Frontal cortex (tissue), 4 donors: ENCODE measurements around the gene IFIT3. TPM values are rescaled to one million over a fixed set of nuclear protein-coding genes. Genes with fewer than 3 reads are reported as not detected.
A peak's percentile ranks its signal among the peaks of the same experiment; 100 is the strongest.
"Not testable (repeated sequence)": the region's sequence is repeated elsewhere in the genome, so short reads cannot be mapped to it uniquely, and the experiment has no call there.

Experiments used
- DNase-seq, 2 donors: peaks; one replicate each; pipeline ENCODE4 v3.0.0; 2012; ENCODE audit warnings: low spot score in 2 of 2
- FAIRE-seq: peaks from 2 replicates; lab custom pipeline; 2012; peaks lifted over from hg19 to GRCh38; lab: Jason Lieb, UNC
- total RNA-seq: library from RNA; depleted of rRNA; stranded (reverse); fragments of >200 nt; gene quantifications from one replicate; pipeline ENCODE4 v1.2.3, GENCODE V29; 2014
- donor health status: control.
- donor health status: control.
- donor health status: control.

IFIT3 gene
- total RNA-seq, 1 donor from 2014 or later, result 6.5 TPM

GRCh38 chr10:89302625-89303024 lies 25.2 kb upstream of the IFIT3 start:
- DNase-seq (no peak), FAIRE-seq (no peak)

GRCh38 chr10:89303161-89303560 lies 24.6 kb upstream of the IFIT3 start:
- DNase-seq (no peak), FAIRE-seq (no peak)

- no peak for FAIRE-seq
Observed at GRCh38 chr10:89304026-89304425, 23.8 kb upstream of the IFIT3 start.

GRCh38 chr10:89304446-89304845 lies 23.4 kb upstream of the IFIT3 start:
- DNase-seq (no peak), FAIRE-seq (no peak)

More at GRCh38 chr10:89304026-89304425, 23.8 kb upstream of the IFIT3 start:
- no peak for DNase-seq

GRCh38 chr10:89304925-89305324 lies 22.9 kb upstream of the IFIT3 start:
- DNase-seq, result no peak
- peak; percentile 72 for FAIRE-seq

- DNase-seq, result no peak
- FAIRE-seq, result no peak
Observed at GRCh38 chr10:89305766-89306433, 21.9 kb upstream of the IFIT3 start.

GRCh38 chr10:89306434-89307268 lies 21.1 kb upstream of the IFIT3 start:
- no peak for DNase-seq

GRCh38 chr10:89307269-89307577 lies 20.6 kb upstream of the IFIT3 start:
- FAIRE-seq (no peak), DNase-seq (no peak)

More at GRCh38 chr10:89306434-89307268, 21.1 kb upstream of the IFIT3 start:
- no peak for FAIRE-seq

- FAIRE-seq, result no peak
- no peak for DNase-seq
Observed at GRCh38 chr10:89308266-89308665, 19.5 kb upstream of the IFIT3 start.

GRCh38 chr10:89308736-89309135 lies 19.1 kb upstream of the IFIT3 start:
- FAIRE-seq, result no peak
- no peak for DNase-seq

GRCh38 chr10:89309156-89310055 lies 18.4 kb upstream of the IFIT3 start:
- DNase-seq (no peak), FAIRE-seq (no peak)

GRCh38 chr10:89310056-89310893 lies 17.5 kb upstream of the IFIT3 start:
- DNase-seq (no peak), FAIRE-seq (no peak)

GRCh38 chr10:89312973-89313372 lies 14.8 kb upstream of the IFIT3 start:
- FAIRE-seq (no peak), DNase-seq (no peak)

GRCh38 chr10:89314676-89315075 lies 13.1 kb upstream of the IFIT3 start:
- DNase-seq, result no peak
- FAIRE-seq, result peak; percentile 97

GRCh38 chr10:89318047-89318446 lies 9.8 kb upstream of the IFIT3 start:
- not testable (repeated sequence) for DNase-seq, FAIRE-seq

- not testable (repeated sequence) for DNase-seq
- peak; percentile 53 for FAIRE-seq
Observed at GRCh38 chr10:89325081-89325480, 2.7 kb upstream of the IFIT3 start.

- not testable (repeated sequence) for FAIRE-seq, DNase-seq
Observed at GRCh38 chr10:89325856-89326255, 1.9 kb upstream of the IFIT3 start.

GRCh38 chr10:89329151-89329550 lies 1.4 kb downstream of the IFIT3 start:
- DNase-seq (no peak), FAIRE-seq (no peak)

- FAIRE-seq, result not testable (repeated sequence)
Observed at GRCh38 chr10:89330014-89330413, 2.2 kb downstream of the IFIT3 start.

More at GRCh38 chr10:89330014-89330413, 2.2 kb downstream of the IFIT3 start:
- not testable (repeated sequence) for DNase-seq
